HEK293 (cell line): Measurements from ENCODE around the gene PRAC1.

Experiments
- CTCF ChIA-PET: fragments of 350-600 bp; formaldehyde crosslinking; extraction: SDS; loops from one replicate; lab custom pipeline; 2021; ENCODE audit warnings: antibody characterized with exemption; lab: Yijun Ruan, JAX
- POLR2A ChIA-PET: fragments of 300-600 bp; formaldehyde crosslinking; extraction: SDS; loops from one replicate; lab custom pipeline; 2020; ENCODE audit warnings: antibody characterized with exemption, inconsistent platforms; lab: Yijun Ruan, JAX
- H3K27ac ChIP-seq: fragments of 200-500 bp; sonication (Bioruptor generic); 2 replicates; pipeline ENCODE4 v1.5.1; 2014; ENCODE audit warnings: low read depth, low read length, control low read depth, inconsistent platforms; ENCODE audit errors: extremely low read depth
- H3K36me3 ChIP-seq, 2 experiments: fragments of 200-500 bp in 1 of 2; sonication (Bioruptor generic) in 1 of 2; 1 replicate in 1 of 2; 2 replicates in 1 of 2; pipeline ENCODE4 v1.5.1; 2014 to 2017; ENCODE audit warnings: inconsistent platforms in 2 of 2, low read length in 2 of 2; ENCODE audit not compliant: control insufficient read depth in 2 of 2, insufficient read depth in 1 of 2
- H3K4me1 ChIP-seq: fragments of 200-500 bp; sonication (Bioruptor generic); 2 replicates; pipeline ENCODE4 v1.5.1; 2014; ENCODE audit warnings: mild to moderate bottlenecking, low read length, inconsistent platforms; ENCODE audit not compliant: control insufficient read depth, insufficient read depth
- H3K4me3 ChIP-seq: 2 replicates; pipeline ENCODE4 v1.5.1; 2011; ENCODE audit warnings: low read depth, mild to moderate bottlenecking, control low read depth, low read length, moderate library complexity
- H3K9me3 ChIP-seq: fragments of 200-500 bp; sonication (Bioruptor generic); 2 replicates; pipeline ENCODE4 v1.5.1; 2014; ENCODE audit warnings: low read depth, low read length, inconsistent platforms; ENCODE audit not compliant: control insufficient read depth, insufficient read depth
- GLI4 ChIP-seq: fragments of 450-650 bp; formaldehyde crosslinking; IDR thresholded peaks from 2 replicates; pipeline ENCODE4 v1.5.1; 2016; ENCODE audit warnings: missing biosample characterization, missing genetic modification characterization
- GLIS2 ChIP-seq: fragments of 450-650 bp; formaldehyde crosslinking; IDR thresholded peaks from 2 replicates; pipeline ENCODE4 v1.5.1; 2016; ENCODE audit warnings: missing biosample characterization, missing genetic modification characterization
- KLF1 ChIP-seq: fragments of 450-650 bp; formaldehyde crosslinking; IDR thresholded peaks from 2 replicates; pipeline ENCODE4 v1.5.1; 2016; ENCODE audit warnings: missing biosample characterization, missing genetic modification characterization
- KLF9 ChIP-seq: fragments of 450-650 bp; formaldehyde crosslinking; IDR thresholded peaks from 2 replicates; pipeline ENCODE4 v1.5.1; 2016; ENCODE audit warnings: missing biosample characterization, missing genetic modification characterization, low read depth
- MEIS1 ChIP-seq: sonication (generic); formaldehyde crosslinking; IDR thresholded peaks from 2 replicates; pipeline ENCODE4 v1.8.1; 2022; ENCODE audit warnings: missing genetic modification reagents, mild to moderate bottlenecking, borderline replicate concordance
- PRDM1 ChIP-seq: fragments of 450-650 bp; formaldehyde crosslinking; IDR thresholded peaks from 2 replicates; pipeline ENCODE4; 2016; ENCODE audit warnings: missing biosample characterization, missing genetic modification characterization
- SP3 ChIP-seq: fragments of 450-650 bp; formaldehyde crosslinking; IDR thresholded peaks from 2 replicates; pipeline ENCODE4 v1.5.1; 2016; ENCODE audit warnings: missing biosample characterization, missing genetic modification characterization
- ZNF10 ChIP-seq: fragments of 450-650 bp; formaldehyde crosslinking; IDR thresholded peaks from 2 replicates; pipeline ENCODE4 v1.5.1; 2017; ENCODE audit warnings: missing biosample characterization, missing genetic modification characterization
- ZNF157 ChIP-seq: fragments of 450-650 bp; formaldehyde crosslinking; IDR thresholded peaks from 2 replicates; pipeline ENCODE4 v1.5.1; 2016; ENCODE audit warnings: missing biosample characterization, missing genetic modification characterization
- ZNF221 ChIP-seq: fragments of 450-650 bp; formaldehyde crosslinking; IDR thresholded peaks from 2 replicates; pipeline ENCODE4 v1.5.1; 2017; ENCODE audit warnings: missing biosample characterization, missing genetic modification characterization, borderline replicate concordance
- ZNF426 ChIP-seq: fragments of 450-650 bp; formaldehyde crosslinking; IDR thresholded peaks from 2 replicates; pipeline ENCODE4 v1.5.1; 2017; ENCODE audit warnings: missing biosample characterization, missing genetic modification characterization, mild to moderate bottlenecking, inconsistent platforms, moderate library complexity
- ZNF529 ChIP-seq: fragments of 450-650 bp; formaldehyde crosslinking; IDR thresholded peaks from 2 replicates; pipeline ENCODE4 v1.5.1; 2017; ENCODE audit warnings: missing genetic modification characterization, missing biosample characterization; ENCODE audit not compliant: insufficient replicate concordance
- ZNF585B ChIP-seq: fragments of 450-650 bp; formaldehyde crosslinking; IDR thresholded peaks from 2 replicates; pipeline ENCODE4 v1.5.1; 2016; ENCODE audit warnings: missing biosample characterization, missing genetic modification characterization
- TF ChIP-seq, protein P1 (sequence below): fragments of 450-650 bp; formaldehyde crosslinking; conservative IDR thresholded peaks from 2 replicates; pipeline ENCODE4 v1.5.1; 2016; ENCODE audit warnings: low read depth, missing biosample characterization, missing genetic modification characterization
- TF ChIP-seq, protein P2 (sequence below): fragments of 450-650 bp; formaldehyde crosslinking; IDR thresholded peaks from 2 replicates; pipeline ENCODE4 v1.5.1; 2016; ENCODE audit warnings: missing biosample characterization, missing genetic modification characterization
- TF ChIP-seq, protein P3 (sequence below): fragments of 450-650 bp; formaldehyde crosslinking; IDR thresholded peaks from 2 replicates; pipeline ENCODE4 v1.5.1; 2016; ENCODE audit warnings: missing biosample characterization, missing genetic modification characterization
- TF ChIP-seq, protein P4 (sequence below): fragments of 450-650 bp; formaldehyde crosslinking; IDR thresholded peaks from 2 replicates; pipeline ENCODE4 v1.5.1; 2016; ENCODE audit warnings: missing biosample characterization, missing genetic modification characterization
- TF ChIP-seq, protein P5 (sequence below): fragments of 450-650 bp; formaldehyde crosslinking; IDR thresholded peaks from 2 replicates; pipeline ENCODE4 v1.5.1; 2016; ENCODE audit warnings: missing biosample characterization, missing genetic modification characterization

Gene PRAC1

DNA sequence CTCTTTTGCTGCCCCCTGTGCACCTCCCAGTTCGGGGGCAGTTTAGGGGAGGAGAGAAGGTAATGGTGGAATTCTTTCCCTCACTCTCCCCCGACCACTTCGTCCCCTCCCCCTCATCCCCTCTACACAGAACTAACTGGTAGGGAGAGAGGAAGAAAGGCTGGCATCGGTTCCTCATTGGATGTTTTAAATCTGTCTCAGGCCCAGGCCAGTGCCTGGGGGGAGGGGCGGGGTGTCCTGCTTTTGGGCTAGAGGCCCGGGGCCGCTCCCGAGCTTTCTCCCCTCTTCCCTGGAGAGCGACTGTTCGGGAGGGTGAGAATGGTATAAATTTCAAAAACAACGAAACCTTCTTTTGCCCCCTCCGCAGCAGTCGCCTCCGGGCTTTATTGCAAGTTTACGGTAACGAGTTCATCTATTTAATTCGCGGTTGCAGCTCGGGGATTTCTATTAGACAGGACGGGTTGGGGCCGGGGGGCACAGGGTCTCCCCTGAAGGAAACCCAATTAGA lies 651 bp upstream of the PRAC1 start, which contains the start of gene PRAC2 (continued):
- TF ChIP-seq, protein P1, sequence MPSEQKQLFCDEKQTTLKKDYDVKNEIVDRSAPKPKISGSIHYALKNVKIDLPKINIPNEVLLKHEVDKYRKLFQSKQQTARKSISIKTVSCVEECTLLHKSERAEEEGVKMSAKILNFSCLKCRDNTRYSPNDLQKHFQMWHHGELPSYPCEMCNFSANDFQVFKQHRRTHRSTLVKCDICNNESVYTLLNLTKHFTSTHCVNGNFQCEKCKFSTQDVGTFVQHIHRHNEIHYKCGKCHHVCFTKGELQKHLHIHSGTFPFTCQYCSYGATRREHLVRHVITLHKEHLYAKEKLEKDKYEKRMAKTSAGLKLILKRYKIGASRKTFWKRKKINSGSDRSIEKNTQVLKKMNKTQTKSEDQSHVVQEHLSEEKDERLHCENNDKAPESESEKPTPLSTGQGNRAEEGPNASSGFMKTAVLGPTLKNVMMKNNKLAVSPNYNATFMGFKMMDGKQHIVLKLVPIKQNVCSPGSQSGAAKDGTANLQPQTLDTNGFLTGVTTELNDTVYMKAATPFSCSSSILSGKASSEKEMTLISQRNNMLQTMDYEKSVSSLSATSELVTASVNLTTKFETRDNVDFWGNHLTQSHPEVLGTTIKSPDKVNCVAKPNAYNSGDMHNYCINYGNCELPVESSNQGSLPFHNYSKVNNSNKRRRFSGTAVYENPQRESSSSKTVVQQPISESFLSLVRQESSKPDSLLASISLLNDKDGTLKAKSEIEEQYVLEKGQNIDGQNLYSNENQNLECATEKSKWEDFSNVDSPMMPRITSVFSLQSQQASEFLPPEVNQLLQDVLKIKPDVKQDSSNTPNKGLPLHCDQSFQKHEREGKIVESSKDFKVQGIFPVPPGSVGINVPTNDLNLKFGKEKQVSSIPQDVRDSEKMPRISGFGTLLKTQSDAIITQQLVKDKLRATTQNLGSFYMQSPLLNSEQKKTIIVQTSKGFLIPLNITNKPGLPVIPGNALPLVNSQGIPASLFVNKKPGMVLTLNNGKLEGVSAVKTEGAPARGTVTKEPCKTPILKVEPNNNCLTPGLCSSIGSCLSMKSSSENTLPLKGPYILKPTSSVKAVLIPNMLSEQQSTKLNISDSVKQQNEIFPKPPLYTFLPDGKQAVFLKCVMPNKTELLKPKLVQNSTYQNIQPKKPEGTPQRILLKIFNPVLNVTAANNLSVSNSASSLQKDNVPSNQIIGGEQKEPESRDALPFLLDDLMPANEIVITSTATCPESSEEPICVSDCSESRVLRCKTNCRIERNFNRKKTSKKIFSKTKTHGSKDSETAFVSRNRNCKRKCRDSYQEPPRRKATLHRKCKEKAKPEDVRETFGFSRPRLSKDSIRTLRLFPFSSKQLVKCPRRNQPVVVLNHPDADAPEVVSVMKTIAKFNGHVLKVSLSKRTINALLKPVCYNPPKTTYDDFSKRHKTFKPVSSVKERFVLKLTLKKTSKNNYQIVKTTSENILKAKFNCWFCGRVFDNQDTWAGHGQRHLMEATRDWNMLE = no peak
- TF ChIP-seq ZNF529 (tag by site-specific recombination) = no peak

DNA sequence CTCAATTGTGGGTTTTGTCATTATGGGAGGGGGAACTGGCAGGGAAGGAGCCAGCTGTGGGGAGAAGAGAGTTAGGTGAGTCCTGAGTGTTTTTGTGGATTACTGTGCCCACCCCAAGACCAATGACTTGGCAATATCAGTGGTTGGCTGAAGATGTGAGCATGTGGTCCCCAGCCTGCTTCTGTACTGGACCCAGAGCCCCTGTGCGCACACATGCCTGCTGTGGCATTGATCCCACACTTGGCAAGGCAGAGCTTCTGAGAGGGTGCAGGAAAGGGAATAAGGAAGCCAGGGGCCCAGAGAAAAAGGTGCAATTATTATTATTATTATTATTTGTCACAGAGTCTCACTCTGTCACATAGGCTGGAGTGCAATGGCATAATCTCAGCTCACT lies 1.3 kb downstream of the PRAC1 start:
- no peaks in the 10 kb centered on the region for H3K9me3 ChIP-seq
- TF ChIP-seq ZNF157 (tag by site-specific recombination) (no peak), MEIS1 (CRISPR knock-in tag) (no peak), SP3 (tag by site-specific recombination) (no peak), KLF9 (tag by site-specific recombination) (no peak), PRDM1 (tag by site-specific recombination) (no peak), ZNF426 (no peak), KLF1 (tag by site-specific recombination) (no peak), ZNF585B (tag by site-specific recombination) (no peak), GLI4 (tag by site-specific recombination) (no peak), ZNF10 (no peak), GLIS2 (tag by site-specific recombination) (no peak), ZNF221 (tag by site-specific recombination) (no peak)
- TF ChIP-seq, protein P2, sequence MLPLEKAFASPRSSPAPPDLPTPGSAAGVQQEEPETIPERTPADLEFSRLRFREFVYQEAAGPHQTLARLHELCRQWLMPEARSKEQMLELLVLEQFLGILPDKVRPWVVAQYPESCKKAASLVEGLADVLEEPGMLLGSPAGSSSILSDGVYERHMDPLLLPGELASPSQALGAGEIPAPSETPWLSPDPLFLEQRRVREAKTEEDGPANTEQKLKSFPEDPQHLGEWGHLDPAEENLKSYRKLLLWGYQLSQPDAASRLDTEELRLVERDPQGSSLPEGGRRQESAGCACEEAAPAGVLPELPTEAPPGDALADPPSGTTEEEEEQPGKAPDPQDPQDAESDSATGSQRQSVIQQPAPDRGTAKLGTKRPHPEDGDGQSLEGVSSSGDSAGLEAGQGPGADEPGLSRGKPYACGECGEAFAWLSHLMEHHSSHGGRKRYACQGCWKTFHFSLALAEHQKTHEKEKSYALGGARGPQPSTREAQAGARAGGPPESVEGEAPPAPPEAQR (tag by site-specific recombination) = no peak
- TF ChIP-seq, protein P3, sequence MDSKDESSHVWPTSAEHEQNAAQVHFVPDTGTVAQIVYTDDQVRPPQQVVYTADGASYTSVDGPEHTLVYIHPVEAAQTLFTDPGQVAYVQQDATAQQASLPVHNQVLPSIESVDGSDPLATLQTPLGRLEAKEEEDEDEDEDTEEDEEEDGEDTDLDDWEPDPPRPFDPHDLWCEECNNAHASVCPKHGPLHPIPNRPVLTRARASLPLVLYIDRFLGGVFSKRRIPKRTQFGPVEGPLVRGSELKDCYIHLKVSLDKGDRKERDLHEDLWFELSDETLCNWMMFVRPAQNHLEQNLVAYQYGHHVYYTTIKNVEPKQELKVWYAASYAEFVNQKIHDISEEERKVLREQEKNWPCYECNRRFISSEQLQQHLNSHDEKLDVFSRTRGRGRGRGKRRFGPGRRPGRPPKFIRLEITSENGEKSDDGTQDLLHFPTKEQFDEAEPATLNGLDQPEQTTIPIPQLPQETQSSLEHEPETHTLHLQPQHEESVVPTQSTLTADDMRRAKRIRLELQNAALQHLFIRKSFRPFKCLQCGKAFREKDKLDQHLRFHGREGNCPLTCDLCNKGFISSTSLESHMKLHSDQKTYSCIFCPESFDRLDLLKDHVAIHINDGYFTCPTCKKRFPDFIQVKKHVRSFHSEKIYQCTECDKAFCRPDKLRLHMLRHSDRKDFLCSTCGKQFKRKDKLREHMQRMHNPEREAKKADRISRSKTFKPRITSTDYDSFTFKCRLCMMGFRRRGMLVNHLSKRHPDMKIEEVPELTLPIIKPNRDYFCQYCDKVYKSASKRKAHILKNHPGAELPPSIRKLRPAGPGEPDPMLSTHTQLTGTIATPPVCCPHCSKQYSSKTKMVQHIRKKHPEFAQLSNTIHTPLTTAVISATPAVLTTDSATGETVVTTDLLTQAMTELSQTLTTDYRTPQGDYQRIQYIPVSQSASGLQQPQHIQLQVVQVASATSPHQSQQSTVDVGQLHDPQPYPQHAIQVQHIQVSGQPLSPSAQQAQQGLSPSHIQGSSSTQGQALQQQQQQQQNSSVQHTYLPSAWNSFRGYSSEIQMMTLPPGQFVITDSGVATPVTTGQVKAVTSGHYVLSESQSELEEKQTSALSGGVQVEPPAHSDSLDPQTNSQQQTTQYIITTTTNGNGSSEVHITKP (tag by site-specific recombination) = no peak
- TF ChIP-seq, protein P4, sequence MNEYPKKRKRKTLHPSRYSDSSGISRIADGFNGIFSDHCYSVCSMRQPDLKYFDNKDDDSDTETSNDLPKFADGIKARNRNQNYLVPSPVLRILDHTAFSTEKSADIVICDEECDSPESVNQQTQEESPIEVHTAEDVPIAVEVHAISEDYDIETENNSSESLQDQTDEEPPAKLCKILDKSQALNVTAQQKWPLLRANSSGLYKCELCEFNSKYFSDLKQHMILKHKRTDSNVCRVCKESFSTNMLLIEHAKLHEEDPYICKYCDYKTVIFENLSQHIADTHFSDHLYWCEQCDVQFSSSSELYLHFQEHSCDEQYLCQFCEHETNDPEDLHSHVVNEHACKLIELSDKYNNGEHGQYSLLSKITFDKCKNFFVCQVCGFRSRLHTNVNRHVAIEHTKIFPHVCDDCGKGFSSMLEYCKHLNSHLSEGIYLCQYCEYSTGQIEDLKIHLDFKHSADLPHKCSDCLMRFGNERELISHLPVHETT (tag by site-specific recombination) = no peak
- TF ChIP-seq, protein P5, sequence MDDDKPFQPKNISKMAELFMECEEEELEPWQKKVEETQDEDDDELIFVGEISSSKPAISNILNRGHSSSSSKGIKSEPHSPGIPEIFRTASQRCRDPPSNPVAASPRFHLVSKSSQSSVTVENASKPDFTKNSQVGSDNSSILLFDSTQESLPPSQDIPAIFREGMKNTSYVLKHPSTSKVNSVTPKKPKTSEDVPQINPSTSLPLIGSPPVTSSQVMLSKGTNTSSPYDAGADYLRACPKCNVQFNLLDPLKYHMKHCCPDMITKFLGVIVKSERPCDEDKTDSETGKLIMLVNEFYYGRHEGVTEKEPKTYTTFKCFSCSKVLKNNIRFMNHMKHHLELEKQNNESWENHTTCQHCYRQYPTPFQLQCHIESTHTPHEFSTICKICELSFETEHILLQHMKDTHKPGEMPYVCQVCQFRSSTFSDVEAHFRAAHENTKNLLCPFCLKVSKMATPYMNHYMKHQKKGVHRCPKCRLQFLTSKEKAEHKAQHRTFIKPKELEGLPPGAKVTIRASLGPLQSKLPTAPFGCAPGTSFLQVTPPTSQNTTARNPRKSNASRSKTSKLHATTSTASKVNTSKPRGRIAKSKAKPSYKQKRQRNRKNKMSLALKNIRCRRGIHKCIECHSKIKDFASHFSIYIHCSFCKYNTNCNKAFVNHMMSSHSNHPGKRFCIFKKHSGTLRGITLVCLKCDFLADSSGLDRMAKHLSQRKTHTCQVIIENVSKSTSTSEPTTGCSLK (tag by site-specific recombination) = no peak
- TF ChIP-seq, all 188 proteins: peak for 0
- H3K36me3 ChIP-seq = peaks cover 0 to 13% of the 10 kb centered on the region in 2 experiments; a peak in 1 of 3 replicates
- ChIA-PET CTCF (interaction anchor here (0.5 to 14.1 kb wide), 9 partner anchors 9 to 158 kb away, joined by 3 to 246 read pairs (median 5); no protein-coding TSS in a partner anchor), POLR2A (no interaction called here)
- H3K27ac ChIP-seq = no peak overlapping the region
- H3K4me1 ChIP-seq = no peaks in the 10 kb centered on the region
- H3K4me3 ChIP-seq = no peak overlapping the region
